Karpas-422 (cell line): ENCODE data around the gene NANOS3. TPM values are rescaled to one million over a fixed set of nuclear protein-coding genes. Genes with fewer than 3 reads are reported as not detected.

Experiments used
- DNase-seq: peaks from one replicate; pipeline ENCODE4 v3.0.0-alpha.2; 2015
- H2AFZ ChIP-seq: fragments of 200-600 bp; sonication (generic); 2 replicates; pipeline ENCODE4 v1.6.1; 2014; ENCODE audit warnings: antibody characterized with exemption, low read length, mixed read lengths
- H3K27ac ChIP-seq: fragments of 200-600 bp; sonication (generic); 2 replicates; pipeline ENCODE4 v1.5.1; 2014; ENCODE audit warnings: mild to moderate bottlenecking, low read length, moderate library complexity
- H3K27me3 ChIP-seq: fragments of 200-600 bp; sonication (generic); 2 replicates; pipeline ENCODE4 v1.6.1; 2014; ENCODE audit warnings: low read length, mixed read lengths
- H3K36me3 ChIP-seq: fragments of 200-600 bp; sonication (generic); 2 replicates; pipeline ENCODE4 v1.6.1; 2014; ENCODE audit warnings: low read length, mixed read lengths; ENCODE audit not compliant: insufficient read depth
- H3K4me1 ChIP-seq: fragments of 200-600 bp; sonication (generic); 2 replicates; pipeline ENCODE4 v1.6.1; 2014; ENCODE audit warnings: mild to moderate bottlenecking, low read length, mixed read lengths
- H3K4me2 ChIP-seq: fragments of 200-600 bp; sonication (generic); 2 replicates; pipeline ENCODE4 v1.6.1; 2014; ENCODE audit warnings: low read length, low read depth, mild to moderate bottlenecking; ENCODE audit not compliant: poor library complexity, severe bottlenecking
- H3K4me3 ChIP-seq: fragments of 200-600 bp; sonication (generic); 2 replicates; pipeline ENCODE4 v1.5.1; 2014; ENCODE audit warnings: mild to moderate bottlenecking, antibody characterized with exemption, low read length, mixed read lengths
- H3K79me2 ChIP-seq: fragments of 200-600 bp; sonication (generic); 2 replicates; pipeline ENCODE4 v1.6.1; 2014; ENCODE audit warnings: mild to moderate bottlenecking, low read length, mixed read lengths
- H3K9ac ChIP-seq: fragments of 200-600 bp; sonication (generic); 2 replicates; pipeline ENCODE4 v1.6.0; 2014; ENCODE audit warnings: low read length
- H3K9me2 ChIP-seq: fragments of 200-600 bp; sonication (generic), shearing (Covaris generic); replicated peaks from 2 replicates; pipeline ENCODE4 v1.6.0; 2014; ENCODE audit warnings: mild to moderate bottlenecking, low read length, moderate library complexity; ENCODE audit not compliant: insufficient read depth
- H3K9me3 ChIP-seq: fragments of 300-700, 200-600 bp; sonication (generic); 2 replicates; pipeline ENCODE4 v1.6.1; 2014; ENCODE audit warnings: low read length, mixed read lengths
- H4K20me1 ChIP-seq: fragments of 200-600 bp; sonication (generic); 2 replicates; pipeline ENCODE4 v1.6.1; 2014; ENCODE audit warnings: mild to moderate bottlenecking, antibody characterized with exemption, low read length, low read depth; ENCODE audit not compliant: insufficient read depth
- total RNA-seq: library from RNA; depleted of rRNA; stranded (reverse); fragments of >200 nt; shearing (Covaris generic); gene quantifications from 2 replicates; pipeline ENCODE4 v1.2.3, GENCODE V29; 2014; ENCODE audit warnings: low replicate concordance

Gene NANOS3
- total RNA-seq, 1 experiment from 2014 or later: not detected

DNA sequence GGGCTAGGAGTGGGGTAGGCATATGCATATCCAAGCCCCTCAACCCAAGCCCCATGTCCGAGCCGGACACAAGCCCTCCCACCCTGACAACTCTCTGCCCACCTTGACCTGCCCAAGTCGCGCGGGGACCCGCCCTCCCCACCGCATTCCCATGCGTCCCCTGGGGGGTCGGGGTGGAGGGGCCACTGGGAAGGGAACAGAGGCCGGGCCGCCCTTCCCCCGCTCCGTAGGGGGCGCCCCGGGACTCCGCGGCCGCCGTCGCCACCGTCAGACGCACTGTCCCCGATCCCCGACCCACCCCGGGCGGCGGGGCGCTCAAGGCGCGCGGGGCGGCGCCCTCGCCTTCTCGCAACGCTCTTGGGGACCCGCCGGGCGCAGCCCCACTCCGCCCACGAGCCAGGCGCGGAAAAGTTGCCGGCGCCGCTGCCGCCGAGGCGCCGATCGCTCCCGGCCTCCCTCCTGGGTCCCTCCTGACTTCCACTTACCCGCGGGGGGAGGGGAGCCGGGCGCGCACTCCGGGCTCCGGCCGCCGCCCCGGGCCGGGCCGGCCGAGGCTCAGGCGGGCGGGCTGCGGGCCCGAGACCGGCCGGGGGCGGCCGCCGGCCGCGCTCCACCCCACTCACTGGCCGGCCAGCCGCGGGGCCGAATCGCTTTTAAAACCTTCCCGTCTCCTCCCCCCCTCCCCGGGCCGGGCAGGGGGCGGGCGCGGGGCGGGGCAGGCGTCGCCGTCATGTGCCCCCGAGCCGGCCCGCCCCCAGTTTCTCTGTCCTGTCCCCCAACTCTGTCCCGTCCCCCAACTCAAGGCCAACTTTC is 34.4 kb upstream of the NANOS3 start:
- H2AFZ ChIP-seq: no peak overlapping the region
- peak; percentile 65 for DNase-seq
- H3K27me3 ChIP-seq: no peaks in the 10 kb centered on the region
- peak overlapping the region; percentile 63 for H3K4me3 ChIP-seq
- H3K9me3 ChIP-seq: no peaks in the 10 kb centered on the region
- H3K9me2 ChIP-seq: no peaks in the 10 kb centered on the region
- H4K20me1 ChIP-seq: no peaks in the 10 kb centered on the region
- peaks cover 41% of the 10 kb centered on the region for H3K4me1 ChIP-seq
- peak overlapping the region; percentile 63 for H3K4me2 ChIP-seq
- no peaks in the 10 kb centered on the region for H3K79me2 ChIP-seq
- no peak overlapping the region for H3K27ac ChIP-seq
- H3K36me3 ChIP-seq: no peaks in the 10 kb centered on the region
- H3K9ac ChIP-seq: peak overlapping the region; percentile 66

- Histone ChIP-seq H3K9me3 (no peaks in the 10 kb centered on the region), H3K4me2 (peak overlapping the region; percentile 63), H3K9ac (peak overlapping the region; percentile 66), H3K4me1 (peaks cover 46% of the 10 kb centered on the region), H3K27ac (no peak overlapping the region), H4K20me1 (no peaks in the 10 kb centered on the region), H3K27me3 (no peaks in the 10 kb centered on the region), H2AFZ (no peak overlapping the region), H3K36me3 (no peaks in the 10 kb centered on the region), H3K79me2 (no peaks in the 10 kb centered on the region), H3K9me2 (no peaks in the 10 kb centered on the region), H3K4me3 (peak overlapping the region; percentile 55; the same call in 1 of the 2 replicates)
- no peak for DNase-seq
Observed at GRCh38 chr19:13843104-13843921, 33.6 kb upstream of the NANOS3 start.

DNA sequence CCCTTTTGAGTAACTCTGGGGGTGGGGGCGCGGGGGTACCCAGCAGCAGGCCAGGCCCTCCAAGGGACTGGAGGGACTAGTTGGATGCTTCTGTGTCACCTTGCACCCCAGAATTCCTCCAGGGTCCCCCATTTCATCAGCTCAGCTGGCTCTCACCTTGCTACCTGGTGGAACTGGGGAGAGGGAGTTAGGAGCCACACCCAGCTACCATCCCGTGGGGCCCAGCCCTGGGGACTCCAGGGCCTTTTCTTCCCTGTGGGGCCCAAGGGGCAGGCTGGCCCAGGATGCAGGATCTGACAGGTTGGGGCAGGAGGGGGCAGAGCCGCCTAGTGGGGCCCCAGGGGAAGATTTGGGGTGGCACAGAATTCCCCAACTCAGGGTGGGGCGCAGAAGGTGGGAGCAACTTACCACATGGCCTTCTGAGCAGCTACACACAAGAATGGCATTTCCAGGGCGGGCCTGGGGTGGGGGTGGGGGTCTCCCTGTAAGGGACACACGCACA is 32.8 kb upstream of the NANOS3 start:
- H3K9me3 ChIP-seq: no peaks in the 10 kb centered on the region
- no peak overlapping the region for H3K4me3 ChIP-seq
- H3K27me3 ChIP-seq: no peaks in the 10 kb centered on the region
- H2AFZ ChIP-seq: no peak overlapping the region
- no peaks in the 10 kb centered on the region for H3K36me3 ChIP-seq
- no peaks in the 10 kb centered on the region for H3K79me2 ChIP-seq
- peaks cover 42% of the 10 kb centered on the region for H3K4me1 ChIP-seq
- H3K4me2 ChIP-seq: no peak overlapping the region
- no peaks in the 10 kb centered on the region for H4K20me1 ChIP-seq
- no peak overlapping the region for H3K27ac ChIP-seq
- no peak for DNase-seq
- no peaks in the 10 kb centered on the region for H3K9me2 ChIP-seq
- no peak overlapping the region for H3K9ac ChIP-seq

GRCh38 chr19:13846557-13847406 is 30.2 kb upstream of the NANOS3 start:
- H3K4me1 ChIP-seq: peaks cover 23% of the 10 kb centered on the region
- H2AFZ ChIP-seq: peak overlapping the region; percentile 61; the same call in 1 of the 2 replicates

DNA sequence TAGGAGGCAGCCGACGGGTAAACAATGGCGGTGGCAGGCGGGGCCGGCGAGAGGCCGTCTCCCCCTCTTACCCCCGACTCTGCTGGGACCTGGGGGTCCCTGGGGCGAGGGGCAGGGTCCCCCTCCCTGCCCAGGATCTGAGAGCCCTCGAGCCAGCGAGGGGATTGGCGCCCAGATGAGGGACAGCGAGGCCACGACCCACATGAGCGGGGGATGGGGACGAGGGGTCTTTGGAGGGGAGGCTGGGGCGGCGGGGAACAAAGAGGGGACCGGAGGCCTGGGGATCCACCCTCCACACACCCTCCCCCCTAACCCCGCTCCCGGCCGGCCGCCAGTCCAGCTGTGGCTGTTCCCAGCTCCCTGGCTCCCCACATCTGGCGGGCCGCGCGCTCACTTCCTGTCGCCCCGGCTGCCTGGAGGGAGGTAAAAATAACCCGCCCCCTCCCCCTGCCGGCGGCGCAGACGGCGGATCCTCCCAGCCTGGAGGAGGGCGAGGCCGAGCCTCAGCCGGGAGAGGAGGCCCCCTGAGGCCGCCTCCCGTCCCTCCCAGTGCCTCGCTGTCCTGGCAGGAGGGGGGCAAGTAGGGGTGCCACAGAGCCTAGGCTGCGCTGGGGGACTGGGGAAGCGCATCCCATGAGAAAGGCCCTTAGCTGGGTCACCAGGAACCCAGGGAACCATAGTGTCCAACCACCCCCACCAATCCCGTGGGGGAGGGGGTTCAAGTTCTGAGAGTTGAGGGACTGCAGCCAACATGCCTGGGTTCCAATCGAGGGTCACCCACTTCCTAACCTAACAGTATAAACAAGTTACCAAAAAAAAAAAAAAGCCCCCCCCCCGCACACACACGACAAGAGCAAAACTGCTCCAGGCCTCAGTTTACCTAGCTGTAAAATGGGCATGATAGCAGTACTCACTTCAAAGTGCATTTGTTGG is 29.3 kb upstream of the NANOS3 start:
- peak overlapping the region; percentile 61; the same call in 1 of the 2 replicates for H2AFZ ChIP-seq
- no peaks in the 10 kb centered on the region for H3K27me3 ChIP-seq
- H3K27ac ChIP-seq: no peak overlapping the region
- DNase-seq: peak; percentile 69
- peak overlapping the region; percentile 60 for H3K4me3 ChIP-seq
- no peaks in the 10 kb centered on the region for H4K20me1 ChIP-seq
- no peaks in the 10 kb centered on the region for H3K9me2 ChIP-seq
- H3K4me1 ChIP-seq: peaks cover 22% of the 10 kb centered on the region
- no peaks in the 10 kb centered on the region for H3K79me2 ChIP-seq
- H3K36me3 ChIP-seq: no peaks in the 10 kb centered on the region
- peak overlapping the region; percentile 65 for H3K9ac ChIP-seq
- H3K9me3 ChIP-seq: no peaks in the 10 kb centered on the region
- peak overlapping the region; percentile 79 for H3K4me2 ChIP-seq

More at GRCh38 chr19:13846557-13847406, 30.2 kb upstream of the NANOS3 start:
- H3K9me2 ChIP-seq: no peaks in the 10 kb centered on the region
- no peaks in the 10 kb centered on the region for H3K79me2 ChIP-seq
- no peaks in the 10 kb centered on the region for H3K36me3 ChIP-seq
- no peaks in the 10 kb centered on the region for H3K27me3 ChIP-seq
- no peaks in the 10 kb centered on the region for H3K9me3 ChIP-seq
- peak overlapping the region; percentile 65 for H3K9ac ChIP-seq
- no peak overlapping the region for H3K27ac ChIP-seq
- DNase-seq: peak; percentile 85
- H4K20me1 ChIP-seq: no peaks in the 10 kb centered on the region
- H3K4me3 ChIP-seq: peak overlapping the region; percentile 60
- H3K4me2 ChIP-seq: peak overlapping the region; percentile 79

DNA sequence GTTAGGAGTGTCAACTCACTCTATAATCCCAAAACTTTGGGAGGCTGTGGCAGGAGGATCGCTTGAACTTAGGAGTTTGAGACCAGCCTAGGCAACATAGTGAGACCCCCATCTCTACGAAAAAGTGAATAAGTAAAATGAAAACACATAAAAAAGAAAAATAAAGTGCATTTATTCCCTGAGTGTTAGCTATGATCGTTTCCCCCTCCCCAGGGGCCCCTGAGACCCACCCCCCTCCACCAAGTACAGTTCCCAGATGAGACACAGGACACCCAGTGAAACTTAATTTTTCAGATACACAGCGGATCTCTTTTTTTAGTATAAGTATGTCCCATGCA is 28.6 kb upstream of the NANOS3 start:
- H3K4me2 ChIP-seq: no peak overlapping the region

More for the DNA sequence above, 28.6 kb upstream of the NANOS3 start:
- no peak for DNase-seq
- no peaks in the 10 kb centered on the region for H3K36me3 ChIP-seq
- no peak overlapping the region for H2AFZ ChIP-seq
- H3K27ac ChIP-seq: no peak overlapping the region
- H3K4me3 ChIP-seq: no peak overlapping the region
- H3K27me3 ChIP-seq: no peaks in the 10 kb centered on the region
- H3K9ac ChIP-seq: no peak overlapping the region
- H3K79me2 ChIP-seq: no peaks in the 10 kb centered on the region
- peaks cover 18% of the 10 kb centered on the region for H3K4me1 ChIP-seq
- H3K9me2 ChIP-seq: no peaks in the 10 kb centered on the region
- H4K20me1 ChIP-seq: no peaks in the 10 kb centered on the region
- H3K9me3 ChIP-seq: no peaks in the 10 kb centered on the region
